WI38 (cell line): ENCODE data around the gene TSSK2.

Experiments
- H3K4me3 ChIP-seq: 2 replicates; pipeline ENCODE4 v1.5.1; 2011; ENCODE audit warnings: low read depth, mild to moderate bottlenecking, control low read depth, low read length
- CTCF ChIP-seq: IDR thresholded peaks from 2 replicates; pipeline ENCODE4 v1.5.1; 2012; ENCODE audit warnings: low read depth, mild to moderate bottlenecking, control low read depth, low read length

Gene TSSK2

GRCh38 chr22:19131685-19132015 lies 542 bp downstream of the TSSK2 start:
- no peak for TF ChIP-seq CTCF
- no peak overlapping the region for H3K4me3 ChIP-seq

GRCh38 chr22:19132153-19132552 lies 1.0 kb downstream of the TSSK2 start:
- TF ChIP-seq CTCF: no peak
- no peak overlapping the region for H3K4me3 ChIP-seq

GRCh38 chr22:19132693-19133400 lies 1.7 kb downstream of the TSSK2 start:
- H3K4me3 ChIP-seq: no peak overlapping the region
- TF ChIP-seq CTCF: no peak

GRCh38 chr22:19133561-19133960 lies 2.5 kb downstream of the TSSK2 start:
- TF ChIP-seq CTCF: no peak
- no peak overlapping the region for H3K4me3 ChIP-seq

- TF ChIP-seq CTCF: no peak
- no peak overlapping the region for H3K4me3 ChIP-seq
Measured at GRCh38 chr22:19134176-19134831, 3.2 kb downstream of the TSSK2 start.

GRCh38 chr22:19134874-19135273 lies 3.8 kb downstream of the TSSK2 start:
- no peak for TF ChIP-seq CTCF
- H3K4me3 ChIP-seq: no peak overlapping the region

- TF ChIP-seq CTCF: no peak
Measured at GRCh38 chr22:19136915-19137314, 5.8 kb downstream of the TSSK2 start.

More at GRCh38 chr22:19136915-19137314, 5.8 kb downstream of the TSSK2 start:
- no peak overlapping the region for H3K4me3 ChIP-seq
